ENCODE results near the gene SYT5.
A peak's percentile ranks its signal among the peaks of the same experiment; 100 is the strongest.
"Not testable (repeated sequence)": the region's sequence is repeated elsewhere in the genome, so short reads cannot be mapped to it uniquely, and the experiment has no call there.

SYT5 gene

DNA sequence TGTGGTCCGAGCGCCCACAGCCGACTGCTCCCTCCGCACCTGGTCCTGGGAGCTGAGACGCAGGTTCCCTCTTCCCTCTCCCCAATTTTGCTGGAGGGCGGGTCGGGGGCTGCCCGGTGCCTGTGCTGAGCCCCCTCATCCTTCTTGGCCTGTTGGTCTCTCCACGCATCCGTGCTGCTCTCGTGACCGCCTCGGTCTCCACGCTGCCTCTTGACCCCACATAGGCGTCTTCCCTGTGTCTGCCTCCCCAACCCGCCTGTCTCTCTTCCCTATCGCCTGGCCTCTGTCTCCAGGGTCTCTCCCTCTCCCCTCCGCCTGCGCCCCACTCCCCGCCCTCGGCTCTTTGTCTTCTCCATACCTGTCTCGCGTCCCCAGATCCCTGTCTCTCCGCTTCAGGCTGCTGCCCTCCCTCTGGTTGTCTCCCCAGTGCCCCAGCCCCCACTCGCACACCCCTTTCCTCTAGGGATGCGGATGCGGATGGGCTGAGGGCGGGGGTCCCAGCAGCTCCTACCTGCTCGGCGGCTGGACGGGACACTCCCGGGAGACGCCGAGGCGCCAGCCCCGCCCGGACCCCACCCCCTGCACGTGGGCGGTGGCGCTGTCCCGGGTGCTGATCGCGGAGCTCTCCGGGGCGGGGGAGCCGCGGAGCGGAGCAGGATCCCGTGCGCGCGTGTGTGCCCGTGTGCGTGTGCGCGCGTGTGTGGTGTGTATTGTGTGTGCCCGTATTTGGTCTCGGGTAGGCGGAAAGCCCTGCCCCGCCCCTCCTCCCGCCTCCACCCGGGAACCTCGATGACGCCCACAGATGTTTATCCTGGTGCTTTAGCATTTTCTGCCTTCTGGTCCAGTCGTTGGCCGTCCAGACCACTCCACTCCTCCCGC is at the start of gene SYT5:
SYT5 (minus strand) TSS at position 684 of the 879 bp plus-strand sequence. CDS start 1,248 bp downstream, outside the sequence.
- peak; percentile 51 to 65 for DNase-seq

DNA sequence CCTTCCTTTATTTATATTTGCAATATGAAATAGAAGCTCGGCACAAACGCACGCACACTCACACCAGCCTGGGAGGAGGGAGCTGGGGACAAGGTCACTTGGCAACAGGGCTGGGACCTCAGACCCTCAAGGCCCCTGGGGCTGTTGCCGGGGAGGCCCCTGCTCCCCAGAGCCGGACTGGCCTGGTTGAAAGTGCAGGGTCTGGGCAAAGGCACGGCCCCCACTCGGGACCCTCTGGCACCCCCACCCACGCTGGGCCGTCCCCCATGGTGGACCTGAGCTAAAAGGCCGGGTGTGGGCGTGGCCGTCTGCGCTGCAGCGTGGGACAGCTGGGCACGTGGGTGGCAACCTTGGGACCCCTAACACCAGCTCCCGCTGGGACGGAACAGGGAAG is 49.7 kb upstream of the SYT5 start:
- no peak for DNase-seq

DNA sequence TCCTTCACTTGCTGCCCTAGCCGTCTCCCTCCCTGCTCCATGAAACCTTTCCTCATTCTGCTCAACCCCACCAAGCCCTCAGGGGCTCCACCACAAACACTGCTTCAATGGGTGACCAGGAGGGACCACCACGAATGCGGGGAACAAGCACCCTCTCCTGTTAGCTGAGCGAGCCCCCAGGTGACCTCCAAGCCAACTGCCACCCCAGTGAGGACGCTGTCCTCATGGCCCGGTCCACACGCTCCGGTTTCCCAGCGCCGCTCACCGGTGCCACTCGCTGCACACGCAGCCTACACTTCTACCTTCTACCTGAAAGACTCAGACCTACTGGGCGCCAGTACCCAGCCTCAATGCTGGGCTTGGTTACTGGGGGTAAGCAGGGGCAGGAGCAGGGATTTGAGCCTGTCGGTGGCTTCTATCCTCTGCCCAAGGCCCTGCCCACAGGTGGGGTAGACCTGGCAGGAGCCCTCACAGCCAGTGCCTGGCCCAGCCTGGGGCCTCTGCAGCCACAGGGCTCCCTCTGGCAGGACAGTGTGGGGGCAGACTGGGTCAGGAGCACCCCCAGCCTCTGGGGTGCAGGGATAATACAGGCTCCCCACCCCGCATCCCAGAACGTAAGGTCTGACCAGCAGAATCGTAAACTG is 49.2 kb upstream of the SYT5 start:
- DNase-seq = no peak

DNA sequence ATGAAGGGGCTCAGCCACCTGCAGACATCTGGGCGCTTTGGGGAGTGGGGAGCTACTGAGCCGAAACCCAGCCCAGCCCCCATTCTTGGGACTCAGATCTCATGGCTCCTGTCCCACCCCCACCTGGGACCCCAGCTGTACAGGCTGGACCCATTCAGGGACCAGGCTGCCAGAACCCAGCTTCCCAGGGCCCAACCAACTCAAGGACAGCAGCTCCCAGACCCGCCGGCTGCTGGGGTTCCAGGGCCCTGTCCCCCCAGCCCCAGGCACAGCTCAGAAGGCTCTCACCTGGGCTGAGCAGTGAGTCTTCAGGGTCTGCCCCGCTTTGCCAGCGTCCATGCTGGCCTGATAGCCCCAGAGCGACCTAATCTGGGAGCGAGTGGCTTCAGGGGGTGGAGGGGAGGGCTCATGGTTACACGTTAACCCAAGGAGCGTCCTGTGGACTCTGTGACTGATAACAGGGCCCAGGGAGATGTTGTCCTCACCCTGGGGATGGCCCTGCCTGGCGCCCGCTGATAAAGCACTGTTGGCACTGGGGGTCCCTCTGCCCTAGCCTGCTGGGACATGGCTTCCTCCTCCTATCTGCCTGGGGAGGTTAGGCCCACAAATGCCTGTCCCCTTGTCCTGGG is 48.4 kb upstream of the SYT5 start, which contains the start of gene TMEM86B:
TMEM86B (minus strand) TSS at position 361 of the 629 bp plus-strand sequence; CDS start at position 339, 22 bp downstream.
- DNase-seq = no peak

DNA sequence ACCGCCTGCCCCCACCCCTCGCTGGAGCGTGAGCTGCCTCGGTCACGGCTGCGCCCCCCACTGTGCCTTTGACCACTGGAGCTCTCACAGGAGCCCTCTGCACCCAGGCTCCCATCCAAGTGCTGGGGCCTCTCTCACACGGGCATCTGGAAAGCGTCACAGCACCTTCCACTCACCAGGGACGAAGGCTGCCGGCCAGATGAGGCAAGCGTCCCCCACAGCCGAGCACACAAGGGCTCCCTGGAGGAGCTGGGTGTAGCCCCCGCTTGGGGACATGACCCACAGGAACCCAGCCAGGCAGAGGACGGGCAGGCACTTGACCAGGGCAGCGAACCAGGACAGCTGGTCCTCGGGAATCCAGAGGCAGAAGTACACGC is 47.9 kb upstream of the SYT5 start:
- no peak for DNase-seq

DNA sequence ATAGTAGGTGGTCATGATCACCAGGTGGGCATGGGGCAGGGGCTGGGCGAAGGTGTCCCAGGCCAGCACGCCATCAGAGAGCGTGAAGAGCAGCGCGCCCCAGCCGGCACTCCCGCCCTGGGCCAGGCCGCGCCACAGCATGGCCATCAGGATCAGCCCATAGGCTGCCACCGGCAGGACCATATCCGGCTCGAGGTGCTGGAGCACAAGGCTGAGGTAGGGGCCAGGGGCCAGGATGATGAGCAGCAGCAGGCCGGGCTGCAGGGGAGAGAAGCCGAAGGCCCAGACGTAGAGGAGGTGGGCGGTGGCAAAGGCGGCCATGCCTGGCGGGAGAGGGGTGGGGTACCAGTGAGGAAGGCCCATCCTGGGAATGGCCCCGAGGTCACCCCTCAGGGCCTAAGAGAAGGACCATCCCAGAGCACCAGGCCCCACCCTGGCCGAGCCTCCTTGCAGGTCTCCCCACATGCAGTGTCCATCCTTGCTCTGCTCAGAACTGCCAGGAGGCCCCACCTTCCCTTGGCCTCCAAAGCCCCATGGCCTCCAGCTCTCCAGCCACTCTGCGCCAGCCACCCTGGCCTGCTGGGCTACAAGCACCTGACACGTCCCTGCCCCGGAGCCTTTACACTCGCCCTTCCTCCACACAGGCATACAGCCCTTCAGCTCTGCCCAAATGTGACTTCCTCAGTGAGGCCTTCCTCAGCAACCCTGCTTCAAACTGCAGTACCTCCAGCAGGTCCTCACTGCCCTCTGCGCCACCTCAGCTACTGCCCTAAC is 47.3 kb upstream of the SYT5 start:
- DNase-seq = no peak

DNA sequence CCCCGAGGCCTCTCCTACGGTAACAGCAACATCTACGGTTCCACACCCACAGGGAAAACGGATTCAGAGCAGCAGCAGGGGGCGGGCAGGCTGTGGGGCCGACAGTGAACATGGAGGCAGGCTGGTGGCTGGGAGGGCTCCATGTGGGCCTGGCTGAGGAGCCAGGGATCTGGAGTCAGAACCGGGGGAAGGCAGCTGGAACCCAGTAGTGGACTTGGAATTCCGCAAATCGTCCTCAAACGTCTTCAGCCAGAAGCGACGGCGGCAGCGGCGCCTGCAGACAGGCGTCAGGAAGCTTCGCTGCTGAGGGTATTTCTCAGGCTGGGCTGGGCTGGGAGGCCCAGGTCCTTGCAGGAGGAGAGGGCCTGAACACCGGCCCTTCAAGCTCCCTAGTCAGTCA is 46.7 kb upstream of the SYT5 start:
- no peak for DNase-seq

DNA sequence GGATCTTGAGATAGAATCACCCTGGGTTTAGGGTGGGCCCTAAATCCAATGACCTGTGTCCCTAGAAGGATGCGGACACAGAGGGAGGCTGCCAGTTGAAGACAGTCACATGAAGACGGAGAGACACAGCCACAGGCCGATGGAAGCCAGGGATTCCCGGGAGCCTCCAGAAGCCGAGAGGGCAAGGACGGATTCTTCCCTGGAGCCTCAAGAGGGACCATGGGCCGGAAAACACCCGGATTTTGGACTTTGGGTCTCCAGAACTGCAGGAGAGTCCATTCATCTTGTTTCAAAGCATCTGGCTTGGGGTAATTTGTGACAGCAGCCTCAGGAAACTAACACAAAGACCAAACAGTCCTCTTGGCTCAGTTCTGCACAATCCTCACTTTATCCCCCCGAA is 46.2 kb upstream of the SYT5 start:
- DNase-seq = no peak

DNA sequence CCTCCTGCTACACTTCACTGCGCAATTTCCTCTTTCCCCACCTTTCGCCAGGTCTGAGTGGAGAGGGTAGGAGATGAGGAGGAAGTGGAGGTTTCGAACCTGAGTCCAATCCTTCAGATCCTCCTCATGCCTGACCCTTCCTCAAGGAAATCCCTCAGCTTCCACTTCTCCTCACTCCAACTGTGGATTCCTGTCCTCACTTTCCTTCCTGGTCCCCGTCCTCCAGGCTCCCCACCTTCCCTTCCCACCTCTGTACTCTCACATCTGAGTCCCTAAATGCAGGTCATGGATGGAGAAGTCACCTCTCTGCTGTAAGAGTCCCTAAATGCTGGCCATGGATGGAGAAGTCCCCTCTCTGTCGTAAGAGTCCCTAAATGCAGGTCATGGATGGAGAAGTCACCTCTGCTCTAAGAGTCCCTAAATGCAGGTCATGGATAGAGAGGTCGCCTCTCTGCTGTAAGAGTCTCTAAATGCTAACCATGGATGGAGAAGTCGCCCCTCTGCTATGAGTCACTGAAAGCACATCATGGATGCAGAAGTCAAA is 45.4 kb upstream of the SYT5 start:
- no peak for DNase-seq

DNA sequence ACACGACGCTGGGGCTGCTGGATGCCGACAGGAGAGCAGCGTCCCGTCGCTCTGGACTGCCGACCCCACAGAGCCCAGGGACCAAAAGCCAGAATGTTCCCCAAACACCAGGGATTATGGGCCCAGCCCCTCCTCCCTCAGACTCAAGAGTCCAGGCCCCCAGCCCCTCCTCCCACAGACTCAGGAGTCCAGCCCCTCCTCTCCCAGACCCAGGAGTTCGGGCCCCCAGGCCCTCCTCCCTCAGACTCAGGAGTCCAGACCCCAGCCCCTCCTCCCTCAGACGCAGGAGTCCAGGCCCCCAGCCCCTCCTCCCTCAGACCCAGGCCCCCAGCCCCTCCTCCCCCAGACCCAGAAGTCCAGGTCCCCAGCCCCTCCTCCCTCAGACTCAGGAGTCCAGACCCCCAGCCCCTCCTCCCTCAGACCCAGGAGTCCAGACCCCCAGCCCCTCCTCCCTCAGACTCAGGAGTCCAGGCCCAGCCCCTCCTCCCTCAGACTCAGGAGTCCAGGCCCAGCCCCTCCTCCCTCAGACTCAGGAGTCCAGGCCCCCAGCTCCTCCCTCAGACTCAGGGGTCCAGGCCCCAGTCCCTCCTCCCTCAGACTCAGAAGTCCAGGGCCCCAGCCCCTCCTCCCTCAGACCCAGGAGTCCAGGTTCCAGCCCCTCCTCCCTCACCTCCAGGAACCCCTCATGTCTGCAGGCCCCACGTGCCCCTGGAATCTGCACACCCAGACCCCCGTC is 44.8 kb upstream of the SYT5 start:
- DNase-seq = not testable (repeated sequence)

DNA sequence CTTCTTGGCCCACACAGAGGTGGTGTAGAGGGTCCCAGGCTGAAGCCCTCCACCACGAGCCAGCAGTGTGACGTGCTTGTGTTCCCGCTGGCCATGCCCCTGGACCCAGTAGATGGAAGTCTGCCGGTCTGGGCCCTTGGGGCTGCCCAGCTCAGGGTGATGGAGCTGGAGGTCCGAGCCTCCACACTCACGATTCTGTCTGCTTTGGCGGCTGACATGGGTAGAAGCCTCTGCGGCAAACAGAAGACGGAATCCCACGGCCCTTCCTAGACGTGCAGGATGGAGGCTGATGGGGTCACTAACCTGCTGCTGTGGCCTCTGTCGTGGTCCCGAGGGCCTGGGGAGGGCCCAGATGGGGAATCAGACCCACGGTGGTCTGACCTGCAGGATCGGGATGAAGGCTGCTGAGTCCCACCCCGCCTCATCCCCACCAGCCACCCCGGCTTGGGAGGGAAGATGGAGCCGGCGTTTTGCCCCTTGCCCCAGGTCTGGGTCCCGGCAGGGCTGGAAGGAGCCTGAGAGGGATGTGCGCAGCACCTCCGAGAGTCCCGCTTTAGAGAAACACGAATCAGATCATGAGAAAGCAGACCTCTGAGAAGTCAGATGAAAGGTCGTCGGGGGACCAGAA is 44.1 kb upstream of the SYT5 start:
- DNase-seq = no peak

DNA sequence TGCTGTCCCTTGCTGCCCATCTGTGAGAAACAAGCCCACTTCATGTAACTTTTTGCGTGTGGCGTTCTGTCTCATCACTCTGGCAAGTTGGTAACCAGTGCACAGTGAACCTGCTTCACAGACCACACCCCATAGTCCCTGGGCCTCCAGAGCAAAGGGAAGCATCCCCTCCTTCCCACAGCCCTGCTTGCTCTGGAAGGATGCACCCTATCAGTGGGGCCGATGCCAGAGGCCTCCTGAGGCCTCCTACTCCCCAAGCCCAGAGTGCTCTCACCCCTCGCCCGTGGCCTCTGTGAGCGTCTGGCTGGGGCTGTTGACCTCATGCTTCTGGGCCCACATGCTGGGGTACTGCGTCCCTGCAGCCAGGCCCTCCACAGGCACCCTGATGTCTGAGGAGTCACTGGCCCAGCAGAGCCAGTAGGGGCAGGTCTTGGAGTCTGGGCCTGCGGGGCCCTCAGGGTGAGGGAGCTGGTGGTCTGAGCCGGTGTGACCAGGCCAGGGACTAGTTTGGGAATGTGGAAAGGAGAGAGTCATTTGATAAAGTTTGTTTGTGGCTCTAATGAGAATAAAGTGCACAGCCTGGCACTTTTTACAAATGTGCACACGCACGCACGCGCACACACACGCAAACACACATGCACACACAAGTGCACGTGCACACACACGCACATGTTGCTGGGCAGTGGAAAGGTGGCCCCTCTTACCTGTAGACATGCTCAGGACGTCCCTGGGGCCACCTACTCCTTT is 43.4 kb upstream of the SYT5 start:
- no peak for DNase-seq

DNA sequence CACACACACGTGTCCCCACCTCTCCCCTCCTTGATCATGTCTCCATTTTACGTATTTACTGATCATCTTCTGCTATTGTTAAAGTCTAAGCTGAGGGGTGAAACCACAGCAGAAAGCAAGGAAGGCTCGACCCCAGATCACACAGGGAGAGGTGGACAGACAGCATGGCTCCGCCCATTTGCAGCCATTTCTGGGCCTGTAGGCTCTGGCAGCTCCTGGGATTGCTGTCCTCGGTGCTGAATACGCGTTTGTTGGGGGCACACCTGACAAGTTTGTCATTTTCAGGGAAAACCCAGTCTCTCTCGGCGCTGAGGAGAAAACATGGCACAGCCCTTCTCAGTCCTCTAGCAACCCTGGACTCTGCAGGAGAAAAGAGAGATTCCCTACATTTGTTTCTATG is 40.4 kb upstream of the SYT5 start:
- DNase-seq = no peak

DNA sequence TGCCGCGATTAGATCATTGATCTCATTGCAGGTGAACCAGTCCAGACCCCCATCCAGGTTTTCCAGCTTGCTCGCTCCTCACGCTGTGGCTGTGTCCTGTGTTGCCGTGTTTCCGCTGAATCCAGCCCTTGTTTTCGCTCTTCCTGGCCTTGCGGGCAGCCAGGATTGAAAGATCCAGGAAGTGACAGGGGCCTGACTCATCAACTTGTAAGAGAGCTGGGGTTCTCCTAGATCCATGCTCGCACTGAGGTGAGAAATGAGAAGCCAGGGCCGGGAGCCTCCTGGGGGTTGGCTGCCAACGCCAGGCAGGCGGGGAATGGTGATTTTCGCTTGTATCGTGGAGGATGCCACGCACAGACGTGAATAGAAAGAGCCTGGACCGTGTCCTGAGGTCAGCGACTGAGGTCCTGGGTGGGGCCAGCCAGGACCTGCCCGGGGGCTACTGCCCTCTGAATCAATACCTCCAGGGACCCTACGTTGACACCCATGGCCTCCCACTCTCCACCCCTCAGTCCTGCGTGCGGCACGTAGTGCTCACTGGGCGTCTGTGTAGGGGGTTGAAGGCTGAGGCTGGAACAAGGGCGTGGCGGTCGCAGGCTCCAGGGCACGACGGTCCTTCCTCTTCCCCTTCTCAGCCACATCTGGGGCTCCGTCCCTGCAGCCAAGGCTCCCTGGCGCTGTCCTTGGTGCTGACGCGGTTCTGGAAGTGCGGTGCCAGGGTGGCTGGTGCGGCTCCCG is 36.5 kb upstream of the SYT5 start:
- peak; percentile 37 to 63 for DNase-seq

DNA sequence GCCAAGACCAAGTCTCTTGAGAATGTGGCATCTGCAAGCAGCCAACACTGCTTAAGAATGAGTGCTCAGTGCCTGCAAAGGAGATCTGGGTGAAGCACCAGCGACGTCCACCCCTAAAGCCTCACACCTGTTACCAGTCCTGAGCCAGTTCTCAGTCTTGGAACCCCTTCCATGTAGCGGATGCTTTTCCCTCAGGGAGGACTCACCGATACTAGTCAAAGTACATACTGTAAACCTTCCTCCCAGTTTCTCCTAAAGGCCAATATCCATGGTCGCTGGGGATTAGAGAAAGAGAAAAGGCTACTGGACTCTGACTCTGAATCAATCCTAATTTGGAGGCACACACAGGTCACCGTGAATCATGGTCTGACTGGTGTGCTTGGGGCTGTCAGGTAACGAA is 33.5 kb upstream of the SYT5 start:
- DNase-seq = no peak

DNA sequence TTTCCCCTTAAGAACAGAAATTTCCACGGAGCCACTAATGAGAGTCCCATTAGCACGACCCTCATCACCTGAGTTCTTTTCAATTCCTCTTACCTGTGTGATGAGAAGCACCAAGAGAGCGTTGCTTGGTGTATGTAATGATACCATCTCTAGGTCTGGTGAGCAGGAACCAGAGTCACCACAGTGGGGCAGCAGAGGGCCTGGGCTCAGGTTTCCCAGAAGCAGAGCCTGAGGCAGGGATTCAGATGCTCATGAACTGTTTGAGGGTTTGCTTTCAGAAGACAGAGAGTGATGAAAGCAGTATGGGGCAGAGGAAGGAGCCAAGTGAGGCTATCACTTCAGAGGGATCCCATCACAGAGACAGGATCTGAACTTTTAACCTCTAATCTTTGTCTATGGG is 32.4 kb upstream of the SYT5 start:
- peak; percentile 41 to 44 for DNase-seq

DNA sequence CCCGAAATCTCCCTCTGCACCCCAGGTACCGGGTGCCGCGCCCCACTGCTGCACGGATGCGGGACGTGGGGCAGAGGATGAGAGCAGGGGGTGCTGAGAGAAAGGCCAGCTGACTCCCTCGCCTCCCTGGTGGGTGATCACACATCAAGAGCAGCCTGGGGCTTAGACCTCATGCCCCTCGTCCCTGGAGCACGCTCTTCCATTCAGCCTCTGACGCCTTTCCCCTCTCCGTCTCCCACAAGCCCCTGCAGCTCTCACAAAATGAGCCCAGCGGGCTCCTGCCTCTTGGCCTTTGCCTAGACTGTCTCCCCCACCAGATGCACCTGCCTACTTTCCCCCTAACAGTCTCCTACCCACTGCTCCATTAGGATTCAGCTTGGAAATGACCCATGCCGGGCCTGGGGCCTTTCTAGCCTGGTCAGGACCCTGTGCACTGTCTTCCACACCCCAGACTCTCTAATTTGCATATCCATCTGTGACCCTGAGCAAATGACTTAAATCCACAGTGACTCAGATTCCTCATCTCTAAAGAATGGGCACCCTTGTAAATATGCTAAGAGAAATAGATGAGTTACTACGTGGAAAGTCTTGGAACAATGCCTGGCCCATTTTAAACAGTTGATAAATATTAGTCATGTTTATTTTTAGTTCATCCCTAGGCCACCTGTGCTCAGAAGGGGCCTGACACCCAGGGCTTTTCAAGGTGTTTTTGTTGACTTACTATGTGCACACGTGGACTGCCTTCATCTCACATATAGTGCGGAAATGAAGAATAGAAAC is 29.8 kb upstream of the SYT5 start:
- DNase-seq = no peak

DNA sequence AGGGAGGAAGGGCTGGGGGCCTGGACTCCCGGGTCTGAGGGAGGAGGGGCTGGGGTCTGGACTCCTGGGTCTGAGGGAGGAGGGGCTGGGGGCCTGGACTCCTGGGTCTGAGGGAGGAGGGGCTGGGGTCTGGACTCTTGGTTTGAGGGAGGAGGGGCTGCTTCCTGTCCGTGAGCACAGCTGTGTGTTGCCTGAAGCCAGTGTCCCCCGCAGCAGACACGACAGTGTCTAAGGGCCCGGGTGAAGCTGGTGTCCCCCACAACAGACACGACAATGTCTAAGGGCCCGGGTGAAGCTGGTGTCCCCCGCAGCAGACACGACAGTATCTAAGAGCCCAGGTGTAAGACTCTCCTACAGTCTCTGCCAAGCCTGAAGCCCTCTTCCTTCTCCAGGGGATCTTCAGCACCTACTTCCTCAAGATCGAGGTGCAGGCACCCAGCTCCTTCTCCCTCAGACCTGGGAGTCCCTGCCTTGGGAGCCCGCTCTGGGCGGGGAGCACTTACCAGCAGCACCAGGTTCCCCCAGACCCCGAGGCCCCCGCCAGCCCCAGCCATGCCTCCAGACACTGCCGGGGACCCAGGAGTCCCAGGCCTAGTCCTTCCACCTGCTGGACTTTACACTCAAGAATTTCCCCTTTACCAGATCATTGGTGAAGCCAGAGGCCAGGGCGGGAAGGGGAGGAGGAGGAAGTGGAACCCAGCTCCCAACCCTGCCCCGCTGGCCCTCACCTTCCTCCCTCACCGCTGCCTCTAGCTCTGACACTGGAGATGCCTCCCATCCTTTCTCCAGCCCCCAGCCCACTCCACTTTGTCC is 29.0 kb upstream of the SYT5 start, which contains the start of gene PTPRH:
PTPRH (minus strand) TSS at position 622 of the 813 bp plus-strand sequence; CDS start at position 554, 68 bp downstream.
- no peak for DNase-seq
